Fibroblast of villous mesenchyme (primary cell): ENCODE data around the gene F5. TPM values are rescaled to one million over a fixed set of nuclear protein-coding genes. Genes with fewer than 3 reads are reported as not detected.

Source experiments
- DNase-seq: peaks from one replicate; pipeline ENCODE4 v3.0.0-alpha.2; 2010; ENCODE audit warnings: low read depth
- H3K4me3 ChIP-seq: 2 replicates; pipeline ENCODE4 v1.5.1; 2011; ENCODE audit warnings: low read depth, mild to moderate bottlenecking, low read length
- total RNA-seq: library from RNA; depleted of rRNA; stranded (reverse); fragments of >200 nt; gene quantifications from 2 replicates; pipeline ENCODE4 v1.2.3, GENCODE V29; 2012
- TF ChIP-seq, protein P1 (sequence below): IDR thresholded peaks from 2 replicates; pipeline ENCODE4 v1.5.1; 2012; ENCODE audit warnings: low read depth, mild to moderate bottlenecking, low read length; ENCODE audit not compliant: insufficient read depth

F5 gene
- total RNA-seq, 1 donor: not detected

DNA sequence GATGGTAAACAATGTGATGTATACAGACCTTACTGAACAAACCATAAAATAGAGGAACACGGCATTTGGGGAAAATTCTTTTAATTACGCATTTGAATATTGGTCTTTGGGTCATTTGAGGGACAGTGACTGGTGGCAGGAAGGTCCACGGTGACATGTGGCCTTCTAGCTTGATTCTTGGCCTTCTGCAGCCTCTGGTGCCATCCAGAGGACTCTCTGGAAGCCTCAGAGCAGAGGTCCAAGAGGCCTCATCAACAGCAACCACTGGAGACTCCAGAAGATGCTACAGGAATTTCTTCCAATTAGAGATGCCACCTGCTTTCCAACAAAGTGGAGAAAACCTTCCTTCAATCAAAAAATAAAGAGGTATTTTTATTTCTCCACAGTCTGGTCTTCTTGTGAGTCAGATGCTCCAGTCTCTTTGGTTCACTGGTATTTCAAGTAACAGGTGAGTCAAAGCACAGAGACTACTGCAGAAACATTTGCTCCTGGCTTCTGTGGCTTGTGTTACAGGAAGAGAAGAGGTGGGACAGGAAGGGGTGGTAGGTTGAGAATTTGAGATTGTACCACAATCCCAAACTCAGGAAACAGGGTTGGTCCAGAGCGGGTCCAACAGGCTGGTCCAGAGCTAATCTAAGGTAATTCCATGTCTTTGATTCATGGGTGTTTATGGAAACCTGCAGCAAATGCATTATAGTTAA lies 2.7 kb upstream of the F5 start:
- TF ChIP-seq, protein P1, sequence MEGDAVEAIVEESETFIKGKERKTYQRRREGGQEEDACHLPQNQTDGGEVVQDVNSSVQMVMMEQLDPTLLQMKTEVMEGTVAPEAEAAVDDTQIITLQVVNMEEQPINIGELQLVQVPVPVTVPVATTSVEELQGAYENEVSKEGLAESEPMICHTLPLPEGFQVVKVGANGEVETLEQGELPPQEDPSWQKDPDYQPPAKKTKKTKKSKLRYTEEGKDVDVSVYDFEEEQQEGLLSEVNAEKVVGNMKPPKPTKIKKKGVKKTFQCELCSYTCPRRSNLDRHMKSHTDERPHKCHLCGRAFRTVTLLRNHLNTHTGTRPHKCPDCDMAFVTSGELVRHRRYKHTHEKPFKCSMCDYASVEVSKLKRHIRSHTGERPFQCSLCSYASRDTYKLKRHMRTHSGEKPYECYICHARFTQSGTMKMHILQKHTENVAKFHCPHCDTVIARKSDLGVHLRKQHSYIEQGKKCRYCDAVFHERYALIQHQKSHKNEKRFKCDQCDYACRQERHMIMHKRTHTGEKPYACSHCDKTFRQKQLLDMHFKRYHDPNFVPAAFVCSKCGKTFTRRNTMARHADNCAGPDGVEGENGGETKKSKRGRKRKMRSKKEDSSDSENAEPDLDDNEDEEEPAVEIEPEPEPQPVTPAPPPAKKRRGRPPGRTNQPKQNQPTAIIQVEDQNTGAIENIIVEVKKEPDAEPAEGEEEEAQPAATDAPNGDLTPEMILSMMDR: no peak
- no peak overlapping the region for H3K4me3 ChIP-seq
- DNase-seq: no peak

DNA sequence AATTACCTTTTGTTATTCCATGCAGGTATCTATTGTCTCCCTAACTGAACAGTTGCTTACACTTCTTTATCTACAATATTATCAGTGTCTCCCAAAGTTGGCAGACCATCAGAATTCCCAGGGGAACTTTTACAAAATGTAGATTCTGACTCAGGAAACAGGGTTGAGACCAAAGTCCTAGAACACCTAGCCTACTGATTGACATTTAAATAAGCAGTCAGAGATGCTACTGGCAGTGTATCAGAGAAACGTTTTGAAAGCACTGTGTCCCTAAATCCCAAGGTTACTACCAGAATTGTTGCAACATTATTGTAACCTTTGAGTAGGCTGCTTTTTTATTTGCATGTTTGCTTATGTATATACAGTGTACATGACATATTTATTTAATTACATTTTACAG lies 1.8 kb upstream of the F5 start:
- TF ChIP-seq, protein P1: no peak
- DNase-seq: no peak
- no peak overlapping the region for H3K4me3 ChIP-seq

DNA sequence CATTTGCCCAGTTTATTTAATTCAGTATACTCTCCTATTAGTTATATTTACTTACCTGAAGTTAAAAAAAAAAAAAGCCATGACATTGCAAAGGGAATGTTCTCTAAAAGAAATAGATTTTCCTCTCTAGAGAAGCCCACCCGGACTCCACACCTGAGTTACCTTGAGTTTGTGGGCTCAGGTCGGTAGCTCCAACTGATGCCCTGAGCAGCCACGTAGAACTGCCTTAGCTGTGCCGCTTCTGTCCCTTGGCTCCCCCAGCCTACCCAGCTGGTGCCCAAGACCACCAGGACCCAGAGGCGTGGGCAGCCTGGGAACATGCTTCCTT lies 250 bp downstream of the F5 start:
- TF ChIP-seq, protein P1: no peak
- no peak for DNase-seq

DNA sequence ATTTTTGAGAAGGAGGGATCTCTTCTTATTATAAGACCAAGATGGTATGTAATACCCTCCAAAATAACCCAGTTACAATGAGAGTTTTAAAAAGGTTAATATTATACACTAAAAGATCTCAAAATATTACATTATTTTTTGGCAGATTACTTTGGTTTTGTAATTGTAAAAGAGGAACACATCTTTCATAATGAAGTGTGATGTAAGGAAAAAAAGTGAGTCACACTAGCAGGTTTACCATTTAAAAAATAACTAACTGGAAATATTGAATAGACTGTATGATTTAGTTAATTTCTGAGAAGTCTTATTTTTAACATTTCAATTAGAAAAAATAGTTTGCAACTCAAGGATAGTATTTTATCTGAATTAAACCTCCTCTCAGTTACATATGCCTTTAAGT lies 1.1 kb downstream of the F5 start:
- TF ChIP-seq, protein P1: no peak
- no peak overlapping the region for H3K4me3 ChIP-seq
- no peak for DNase-seq

More for the DNA sequence above, 250 bp downstream of the F5 start:
- H3K4me3 ChIP-seq: no peak overlapping the region

DNA sequence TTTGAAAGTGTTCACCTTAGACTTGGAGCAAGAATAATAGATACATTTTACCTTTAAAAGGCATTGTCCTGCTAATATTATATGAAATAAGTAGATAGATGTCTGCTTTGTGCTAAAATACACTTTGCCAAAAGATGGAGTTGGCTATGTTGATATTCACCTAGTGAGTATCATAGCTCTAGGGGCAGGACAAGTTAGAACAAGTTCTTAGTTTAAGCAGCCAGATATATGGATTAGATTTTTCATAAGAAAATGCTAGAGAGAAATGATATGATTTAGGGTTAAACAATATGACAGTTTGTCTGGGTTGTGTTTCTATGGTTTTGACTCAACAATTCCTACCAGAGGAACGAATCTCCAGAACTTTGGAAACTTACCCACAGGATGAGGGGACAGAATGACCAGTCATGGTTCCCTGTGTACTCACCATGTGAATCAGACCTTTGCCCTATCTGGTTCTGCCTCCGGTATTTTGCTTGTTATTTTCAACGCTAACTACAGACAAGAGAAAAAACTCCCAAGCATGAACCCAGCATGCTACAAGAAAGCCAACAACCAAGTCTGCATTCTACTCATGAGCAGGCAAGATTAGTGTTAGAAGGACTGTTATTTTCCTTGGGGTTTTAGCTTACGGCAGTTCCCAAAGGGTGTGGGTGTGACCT lies 1.7 kb downstream of the F5 start:
- DNase-seq: no peak
- TF ChIP-seq, protein P1: no peak

DNA sequence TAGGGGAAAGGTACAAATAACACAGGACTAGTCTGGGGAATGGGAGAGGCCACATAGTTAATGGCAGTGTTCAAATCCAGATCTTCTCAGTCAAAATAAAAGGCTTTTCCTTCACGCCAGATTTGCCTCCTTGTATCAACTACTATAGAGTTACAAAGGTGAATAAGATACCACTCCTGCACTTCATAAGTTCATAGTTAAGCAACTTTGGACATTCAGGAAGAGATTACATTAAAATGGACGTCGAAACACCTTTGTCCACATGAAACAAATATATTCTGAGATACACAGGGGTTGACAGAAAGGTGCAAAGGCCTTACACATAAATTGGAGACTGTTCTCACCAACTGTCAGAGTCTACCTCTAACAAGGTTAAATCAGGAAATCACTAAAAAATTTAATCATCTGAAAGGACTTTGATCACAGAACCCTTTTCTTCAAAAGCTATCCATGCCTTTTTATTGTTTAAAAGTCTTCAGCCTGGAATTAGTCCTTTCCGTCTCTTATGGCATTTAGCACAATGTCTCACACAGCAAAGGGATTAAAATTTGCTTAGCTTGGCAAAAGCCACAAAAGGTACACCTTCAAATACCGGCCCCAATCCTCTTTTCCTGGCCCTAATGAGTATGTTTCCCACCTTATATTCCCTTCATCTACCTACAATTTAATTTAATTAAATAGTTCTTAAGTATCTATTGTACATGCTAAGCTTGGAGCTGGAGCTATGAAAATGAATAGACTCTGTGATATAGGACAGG lies 8.1 kb downstream of the F5 start:
- DNase-seq: no peak
- TF ChIP-seq, protein P1: no peak
- H3K4me3 ChIP-seq: no peak overlapping the region

More for the DNA sequence above, 1.7 kb downstream of the F5 start:
- no peak overlapping the region for H3K4me3 ChIP-seq
